Measurements from ENCODE around the gene EFNA5. TPM values are rescaled to one million over a fixed set of nuclear protein-coding genes. Genes with fewer than 3 reads are reported as not detected.

The EFNA5 gene
- polyA plus RNA-seq, 1 donor from 2014 or later: 4.2 TPM

GRCh38 chr5:107518616-107519015 lies 152.1 kb downstream of the EFNA5 start:
- Histone ChIP-seq H2AFZ (ENCODE audit: low read depth, low read length) (no peak overlapping the region), H3K9ac (ENCODE audit: low read length) (no peak overlapping the region), H4K20me1 (ENCODE audit: insufficient read depth) (no peaks in the 10 kb centered on the region), H3K27me3 (ENCODE audit: insufficient read depth, low read depth, low read length) (no peaks in the 10 kb centered on the region), H3K36me3 (ENCODE audit: insufficient read depth, low read length) (no peaks in the 10 kb centered on the region), H3K9me3 (ENCODE audit: low read length) (no peaks in the 10 kb centered on the region), H3K79me2 (replicated peaks; ENCODE audit: insufficient read depth, low read length) (peaks cover 14% of the 10 kb centered on the region), H3K4me2 (ENCODE audit: low read length) (no peak overlapping the region), H3K27ac (ENCODE audit: low read length) (no peak overlapping the region), H3F3A (ENCODE audit: insufficient read depth, low read length, poor library complexity, severe bottlenecking) (no peaks in the 10 kb centered on the region), H3K4me3 (ENCODE audit: low read length) (no peak overlapping the region), H3K9me2 (ENCODE audit: insufficient read depth, low read length) (no peaks in the 10 kb centered on the region)
- TF ChIP-seq CTCF (IDR thresholded peaks at IDR 0.05; ENCODE audit: poor library complexity, severe bottlenecking): no peak

- H4K20me1 ChIP-seq (ENCODE audit: insufficient read depth): no peaks in the 10 kb centered on the region
- H3K27ac ChIP-seq (ENCODE audit: low read length): no peak overlapping the region
Observed at GRCh38 chr5:107518190-107518589, 152.5 kb downstream of the EFNA5 start.

More at GRCh38 chr5:107518190-107518589, 152.5 kb downstream of the EFNA5 start:
- no peak for TF ChIP-seq REST (IDR thresholded peaks at IDR 0.05; ENCODE audit: borderline replicate concordance)
- no peak for TF ChIP-seq EZH2 (IDR thresholded peaks at IDR 0.05; ENCODE audit: borderline replicate concordance, insufficient read depth, low read length, poor library complexity, severe bottlenecking)
- no peak for TF ChIP-seq SMC3 (conservative IDR thresholded peaks at IDR 0.05; ENCODE audit: poor library complexity)
- TF ChIP-seq RAD21 (conservative IDR thresholded peaks at IDR 0.05): no peak
- no peak for TF ChIP-seq MXI1 (conservative IDR thresholded peaks at IDR 0.05; ENCODE audit: poor library complexity, severe bottlenecking)
- TF ChIP-seq TAF1 (IDR thresholded peaks at IDR 0.05; ENCODE audit: low read depth): no peak
- TF ChIP-seq POLR2AphosphoS5 (IDR thresholded peaks at IDR 0.05): no peak
- TF ChIP-seq CTCF (IDR thresholded peaks at IDR 0.05; ENCODE audit: poor library complexity, severe bottlenecking): no peak
- no peak for TF ChIP-seq EP300 (conservative IDR thresholded peaks at IDR 0.05; ENCODE audit: poor library complexity, severe bottlenecking)
- no peaks in the 10 kb centered on the region for H3K27me3 ChIP-seq (ENCODE audit: insufficient read depth, low read depth, low read length)
- H3K4me2 ChIP-seq (ENCODE audit: low read length): no peak overlapping the region
- H3K9me3 ChIP-seq (ENCODE audit: low read length): no peaks in the 10 kb centered on the region
- H3K79me2 ChIP-seq (replicated peaks; ENCODE audit: insufficient read depth, low read length): peaks cover 14% of the 10 kb centered on the region
- no peak overlapping the region for H3K4me3 ChIP-seq (ENCODE audit: low read length)
- no peaks in the 10 kb centered on the region for H3K9me2 ChIP-seq (ENCODE audit: insufficient read depth, low read length)
- no peak overlapping the region for H2AFZ ChIP-seq (ENCODE audit: low read depth, low read length)
- no peaks in the 10 kb centered on the region for H3F3A ChIP-seq (ENCODE audit: insufficient read depth, low read length, poor library complexity, severe bottlenecking)
- no peak overlapping the region for H3K9ac ChIP-seq (ENCODE audit: low read length)
- H3K36me3 ChIP-seq (ENCODE audit: insufficient read depth, low read length): no peaks in the 10 kb centered on the region

Data from neural cell (in vitro differentiated cells).